ENCODE results near the gene ADORA2A.

ADORA2A gene

GRCh38 chr22:24393012-24393559, 34.3 kb upstream of the ADORA2A start:
- Histone ChIP-seq H3K27ac (ENCODE audit: low read depth, low read length) (no peak overlapping the region), H2BK120ac (ENCODE audit: insufficient read depth, low read length, poor library complexity) (no peak overlapping the region), H4K91ac (ENCODE audit: low read depth, low read length) (no peak overlapping the region), H3K4me3 (ENCODE audit: low read depth, low read length) (no peak overlapping the region), H3K36me3 (ENCODE audit: control insufficient read depth in 1 of 2, insufficient read depth in 2 of 2, low read length in 2 of 2) (peaks cover 8 to 12% of the 10 kb centered on the region in 2 experiments), H3K79me2 (ENCODE audit: control insufficient read depth, insufficient read depth, low read length, poor library complexity) (no peaks in the 10 kb centered on the region), H4K12ac (ENCODE audit: low read depth, low read length) (no peak overlapping the region), H3K9ac (ENCODE audit: low read length) (no peak overlapping the region), H3K4ac (ENCODE audit: low read depth, low read length) (no peak overlapping the region), H4K8ac (ENCODE audit: low read depth, low read length) (no peak overlapping the region), H2BK12ac (ENCODE audit: low read length) (no peak overlapping the region), H2AK5ac (ENCODE audit: low read length) (no peak overlapping the region), H3K23ac (ENCODE audit: low read length) (no peak overlapping the region), H3K4me1 (ENCODE audit: control insufficient read depth in 1 of 2, insufficient read depth in 2 of 2, low read length in 2 of 2) (peaks cover 0 to 3% of the 10 kb centered on the region in 2 experiments), H3K4me2 (ENCODE audit: low read length) (no peak overlapping the region), H3K18ac (ENCODE audit: low read length) (peak overlapping the region; percentile 5), H3K27me3 (ENCODE audit: insufficient read depth, low read length) (no peaks in the 10 kb centered on the region), H3K14ac (ENCODE audit: low read length) (no peak overlapping the region), H3K79me1 (ENCODE audit: low read length) (no peaks in the 10 kb centered on the region), H2AFZ (ENCODE audit: insufficient read depth, low read length, poor library complexity) (peak overlapping the region; percentile 30), H2BK5ac (ENCODE audit: low read depth, low read length, poor library complexity) (no peak overlapping the region), H3K9me3 (ENCODE audit: insufficient read depth, low read depth, low read length) (no peaks in the 10 kb centered on the region)
- WGBS (ENCODE audit: extremely low coverage, insufficient coverage, insufficient read length) = no CpG with 5 or more reads among the region's 2 CpGs
- DNase-seq = peak; percentile 69 to 92

- DNase-seq = no peak
- Histone ChIP-seq H3K4ac (ENCODE audit: low read depth, low read length) (no peak overlapping the region), H3K9ac (ENCODE audit: low read length) (no peak overlapping the region), H3K79me1 (ENCODE audit: low read length) (no peaks in the 10 kb centered on the region), H3K36me3 (ENCODE audit: control insufficient read depth in 1 of 2, insufficient read depth in 2 of 2, low read length in 2 of 2) (peaks cover 10 to 12% of the 10 kb centered on the region in 2 experiments), H3K18ac (ENCODE audit: low read length) (no peak overlapping the region), H2AK5ac (ENCODE audit: low read length) (no peak overlapping the region), H3K23ac (ENCODE audit: low read length) (no peak overlapping the region), H4K8ac (ENCODE audit: low read depth, low read length) (no peak overlapping the region), H4K12ac (ENCODE audit: low read depth, low read length) (no peak overlapping the region), H2BK120ac (ENCODE audit: insufficient read depth, low read length, poor library complexity) (no peak overlapping the region), H3K9me3 (ENCODE audit: insufficient read depth, low read depth, low read length) (no peaks in the 10 kb centered on the region), H2AFZ (ENCODE audit: insufficient read depth, low read length, poor library complexity) (no peak overlapping the region), H3K79me2 (ENCODE audit: control insufficient read depth, insufficient read depth, low read length, poor library complexity) (no peaks in the 10 kb centered on the region), H3K27ac (ENCODE audit: low read depth, low read length) (no peak overlapping the region), H3K27me3 (ENCODE audit: insufficient read depth, low read length) (no peaks in the 10 kb centered on the region), H3K14ac (ENCODE audit: low read length) (no peak overlapping the region), H3K4me2 (ENCODE audit: low read length) (no peak overlapping the region), H3K4me3 (ENCODE audit: low read depth, low read length) (no peak overlapping the region), H2BK5ac (ENCODE audit: low read depth, low read length, poor library complexity) (no peak overlapping the region), H4K91ac (ENCODE audit: low read depth, low read length) (no peak overlapping the region), H2BK12ac (ENCODE audit: low read length) (no peak overlapping the region), H3K4me1 (ENCODE audit: control insufficient read depth in 1 of 2, insufficient read depth in 2 of 2, low read length in 2 of 2) (peaks cover 0 to 3% of the 10 kb centered on the region in 2 experiments)
- no CpG with 5 or more reads among the region's 3 CpGs for WGBS (ENCODE audit: extremely low coverage, insufficient coverage, insufficient read length)
Observed at GRCh38 chr22:24393848-24394247, 33.6 kb upstream of the ADORA2A start.

GRCh38 chr22:24394254-24394653, 33.1 kb upstream of the ADORA2A start:
- Histone ChIP-seq H3K4ac (ENCODE audit: low read depth, low read length) (no peak overlapping the region), H3K4me1 (ENCODE audit: control insufficient read depth in 1 of 2, insufficient read depth in 2 of 2, low read length in 2 of 2) (peaks cover 0 to 3% of the 10 kb centered on the region in 2 experiments), H4K12ac (ENCODE audit: low read depth, low read length) (no peak overlapping the region), H2AK5ac (ENCODE audit: low read length) (no peak overlapping the region), H3K27me3 (ENCODE audit: insufficient read depth, low read length) (no peaks in the 10 kb centered on the region), H2BK120ac (ENCODE audit: insufficient read depth, low read length, poor library complexity) (no peak overlapping the region), H3K36me3 (ENCODE audit: control insufficient read depth in 1 of 2, insufficient read depth in 2 of 2, low read length in 2 of 2) (peaks cover 10 to 12% of the 10 kb centered on the region in 2 experiments), H4K8ac (ENCODE audit: low read depth, low read length) (no peak overlapping the region), H3K23ac (ENCODE audit: low read length) (no peak overlapping the region), H4K91ac (ENCODE audit: low read depth, low read length) (no peak overlapping the region), H2BK12ac (ENCODE audit: low read length) (no peak overlapping the region), H2AFZ (ENCODE audit: insufficient read depth, low read length, poor library complexity) (no peak overlapping the region), H3K27ac (ENCODE audit: low read depth, low read length) (no peak overlapping the region), H3K18ac (ENCODE audit: low read length) (no peak overlapping the region), H3K79me1 (ENCODE audit: low read length) (no peaks in the 10 kb centered on the region), H3K79me2 (ENCODE audit: control insufficient read depth, insufficient read depth, low read length, poor library complexity) (no peaks in the 10 kb centered on the region), H3K14ac (ENCODE audit: low read length) (no peak overlapping the region), H3K4me2 (ENCODE audit: low read length) (no peak overlapping the region), H3K9ac (ENCODE audit: low read length) (no peak overlapping the region), H3K9me3 (ENCODE audit: insufficient read depth, low read depth, low read length) (no peaks in the 10 kb centered on the region), H2BK5ac (ENCODE audit: low read depth, low read length, poor library complexity) (no peak overlapping the region), H3K4me3 (ENCODE audit: low read depth, low read length) (no peak overlapping the region)
- no CpG with 5 or more reads among the region's 2 CpGs for WGBS (ENCODE audit: extremely low coverage, insufficient coverage, insufficient read length)
- no peak for DNase-seq

DNA sequence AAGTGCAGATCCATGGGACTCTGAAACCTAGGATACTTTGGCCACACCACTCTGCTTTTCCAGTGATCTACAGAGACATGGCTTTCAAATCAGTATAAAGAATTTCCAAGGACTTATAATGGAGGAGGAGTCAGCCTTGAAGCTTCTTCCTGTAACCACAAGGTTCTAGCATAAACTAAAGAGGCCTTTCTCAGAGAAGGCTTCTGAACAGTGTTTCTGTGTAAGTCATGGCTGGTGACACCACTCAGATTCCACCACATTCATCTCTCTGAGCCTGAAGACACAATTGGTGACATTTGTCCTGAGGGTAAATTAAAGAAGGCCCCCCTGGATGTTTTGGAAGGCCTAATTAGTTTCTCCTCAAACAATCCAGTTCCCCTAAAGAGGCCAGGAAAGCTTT, 29.0 kb upstream of the ADORA2A start:
- Histone ChIP-seq H3K79me2 (ENCODE audit: control insufficient read depth, insufficient read depth, low read length, poor library complexity) (no peaks in the 10 kb centered on the region), H4K8ac (ENCODE audit: low read depth, low read length) (no peak overlapping the region), H3K18ac (ENCODE audit: low read length) (no peak overlapping the region), H3K4ac (ENCODE audit: low read depth, low read length) (no peak overlapping the region), H4K91ac (ENCODE audit: low read depth, low read length) (no peak overlapping the region), H3K4me1 (ENCODE audit: control insufficient read depth in 1 of 2, insufficient read depth in 2 of 2, low read length in 2 of 2) (peaks cover 7 to 8% of the 10 kb centered on the region in 2 experiments), H2AFZ (ENCODE audit: insufficient read depth, low read length, poor library complexity) (no peak overlapping the region), H3K4me3 (ENCODE audit: low read depth, low read length) (no peak overlapping the region), H3K4me2 (ENCODE audit: low read length) (no peak overlapping the region), H3K23ac (ENCODE audit: low read length) (no peak overlapping the region), H2BK12ac (ENCODE audit: low read length) (no peak overlapping the region), H2AK5ac (ENCODE audit: low read length) (no peak overlapping the region), H3K27ac (ENCODE audit: low read depth, low read length) (no peak overlapping the region), H3K36me3 (ENCODE audit: control insufficient read depth in 1 of 2, insufficient read depth in 2 of 2, low read length in 2 of 2) (peaks cover 10 to 13% of the 10 kb centered on the region in 2 experiments), H3K14ac (ENCODE audit: low read length) (no peak overlapping the region), H2BK120ac (ENCODE audit: insufficient read depth, low read length, poor library complexity) (no peak overlapping the region), H4K12ac (ENCODE audit: low read depth, low read length) (no peak overlapping the region), H3K9ac (ENCODE audit: low read length) (no peak overlapping the region), H3K27me3 (ENCODE audit: insufficient read depth, low read length) (no peaks in the 10 kb centered on the region), H3K9me3 (ENCODE audit: insufficient read depth, low read depth, low read length) (no peaks in the 10 kb centered on the region), H2BK5ac (ENCODE audit: low read depth, low read length, poor library complexity) (no peak overlapping the region), H3K79me1 (ENCODE audit: low read length) (no peaks in the 10 kb centered on the region)
- DNase-seq = no peak

Data from trophoblast cell (in vitro differentiated cells and primary cell).